Breast epithelium (tissue), 4 donors: ENCODE measurements around the gene RPL32. TPM values are rescaled to one million over a fixed set of nuclear protein-coding genes. Genes with fewer than 3 reads are reported as not detected.
A peak's percentile ranks its signal among the peaks of the same experiment; 100 is the strongest.

Experiments used
- DNase-seq, 2 donors: peaks; one replicate each; pipeline ENCODE4 v3.0.0-alpha.2; 2019; ENCODE audit warnings: low spot score in 2 of 2
- H3K27ac ChIP-seq, 2 donors: fragments of 200-600 bp; sonication (generic) in 1 of 2; one replicate each; pipeline ENCODE4 v1.5.1; 2016 to 2019; ENCODE audit warnings: mild to moderate bottlenecking in 1 of 2
- H3K27me3 ChIP-seq, 2 donors: fragments of 200-600 bp; sonication (generic) in 1 of 2; one replicate each; pipeline versions ENCODE4 v1.5.1 to v1.6.0; 2017 to 2019; ENCODE audit warnings: control low read depth in 1 of 2, mild to moderate bottlenecking in 1 of 2
- H3K36me3 ChIP-seq: fragments of 200-600 bp; one replicate; pipeline ENCODE4 v1.5.1; 2019
- H3K4me1 ChIP-seq, 2 donors: fragments of 200-600 bp; sonication (generic); one replicate each; pipeline ENCODE4 v1.5.1; 2016 to 2019; ENCODE audit warnings: control low read depth in 1 of 2
- H3K4me3 ChIP-seq, 3 donors: fragments of 200-600 bp; sonication (generic); 1 replicate in 2 of 3; 2 replicates in 1 of 3; pipeline ENCODE4 v1.5.1; 2016 to 2019; ENCODE audit warnings: mild to moderate bottlenecking in 3 of 3, moderate library complexity in 2 of 3
- H3K9me3 ChIP-seq, 2 donors: fragments of 200-600 bp; sonication (generic) in 1 of 2; one replicate each; pipeline ENCODE4 v1.5.1; 2016 to 2019; ENCODE audit warnings: control low read depth in 1 of 2
- POLR2A ChIP-seq: fragments of 450-650 bp; IDR thresholded peaks from one replicate; pipeline ENCODE4 v1.6.1; 2016; ENCODE audit warnings: antibody characterized with exemption, mild to moderate bottlenecking, moderate library complexity
- POLR2AphosphoS5 ChIP-seq, 3 donors: sonication (generic); formaldehyde crosslinking; IDR thresholded peaks; one replicate each; pipeline ENCODE4 v1.6.1; 2017; ENCODE audit warnings: antibody characterized with exemption in 3 of 3
- intact Hi-C: fragments of 100-400 bp; cut with DNase I; formaldehyde crosslinking; loops from one replicate; pipeline ENCODE4 v1.15.1; 2023; ENCODE audit warnings: low total_unique reads
- total RNA-seq, 3 donors: library from RNA; depleted of rRNA; stranded (reverse); fragments of >200 nt; gene quantifications; one replicate each; pipeline ENCODE4 v1.1.0, GENCODE V29; 2016
- TF ChIP-seq, protein P1 (sequence below), 3 donors: fragments of 450-650 bp; IDR thresholded peaks; one replicate each; pipeline ENCODE4 v1.5.1; 2016 to 2017; ENCODE audit warnings: antibody characterized with exemption in 3 of 3, mild to moderate bottlenecking in 3 of 3, moderate library complexity in 3 of 3

The RPL32 gene
- total RNA-seq, 3 donors from 2014 or later = 945 to 1,485 (median 950) TPM

DNA sequence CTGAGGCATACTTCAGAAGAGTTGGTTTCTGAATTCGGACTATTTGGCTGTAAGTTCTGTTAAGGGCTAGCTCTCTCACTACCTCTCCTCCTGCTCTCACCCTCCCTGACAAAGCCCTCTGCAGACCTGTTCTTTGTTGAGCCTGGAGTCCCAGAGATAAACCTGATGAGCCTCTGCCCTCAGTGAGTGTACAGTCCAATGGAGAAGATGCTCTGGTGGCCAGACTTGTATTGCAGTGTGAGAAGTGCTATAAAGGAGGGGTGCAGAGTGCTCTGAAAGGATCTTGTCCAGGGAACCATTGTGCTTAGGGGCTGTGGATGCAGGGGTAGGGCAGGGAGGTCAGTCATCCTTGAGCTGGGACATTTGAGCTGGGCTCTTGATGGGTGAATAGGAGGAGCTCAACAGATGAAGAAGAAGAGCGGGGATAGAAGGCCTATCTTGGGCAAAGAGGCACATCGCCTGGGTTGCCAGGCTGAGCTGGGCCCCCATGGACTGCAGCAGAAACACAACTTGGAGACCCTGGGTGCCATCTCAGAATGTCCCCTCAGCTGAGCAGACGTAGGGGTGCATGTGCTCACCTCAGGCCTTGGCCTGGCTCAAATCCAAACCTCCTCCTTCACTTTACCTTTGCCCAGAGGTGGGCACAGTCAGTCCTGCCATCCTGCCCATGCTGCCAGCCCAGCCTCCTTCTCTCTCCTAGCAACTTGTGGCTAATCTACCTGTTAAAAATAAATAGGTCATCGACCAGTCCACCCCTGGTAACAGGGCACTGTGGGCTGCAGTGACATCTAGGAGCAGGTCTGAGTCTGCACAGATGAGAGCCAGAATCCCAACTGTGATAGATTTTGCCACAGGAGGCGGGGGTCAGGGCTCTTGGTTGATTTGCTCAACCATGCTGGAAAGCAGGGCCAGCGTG, 41.6 kb downstream of the RPL32 start:
- intact Hi-C loops = no loop called here
- Histone ChIP-seq H3K36me3 (no peaks in the 10 kb centered on the region), H3K4me3 (no peak overlapping the region), H3K9me3 (no peaks in the 10 kb centered on the region), H3K4me1 (no peaks in the 10 kb centered on the region), H3K27me3 (no peaks in the 10 kb centered on the region), H3K27ac (no peak overlapping the region)
- TF ChIP-seq POLR2AphosphoS5 (IDR thresholded peaks at IDR 0.05) (no peak), POLR2A (no peak)
- TF ChIP-seq, protein P1, sequence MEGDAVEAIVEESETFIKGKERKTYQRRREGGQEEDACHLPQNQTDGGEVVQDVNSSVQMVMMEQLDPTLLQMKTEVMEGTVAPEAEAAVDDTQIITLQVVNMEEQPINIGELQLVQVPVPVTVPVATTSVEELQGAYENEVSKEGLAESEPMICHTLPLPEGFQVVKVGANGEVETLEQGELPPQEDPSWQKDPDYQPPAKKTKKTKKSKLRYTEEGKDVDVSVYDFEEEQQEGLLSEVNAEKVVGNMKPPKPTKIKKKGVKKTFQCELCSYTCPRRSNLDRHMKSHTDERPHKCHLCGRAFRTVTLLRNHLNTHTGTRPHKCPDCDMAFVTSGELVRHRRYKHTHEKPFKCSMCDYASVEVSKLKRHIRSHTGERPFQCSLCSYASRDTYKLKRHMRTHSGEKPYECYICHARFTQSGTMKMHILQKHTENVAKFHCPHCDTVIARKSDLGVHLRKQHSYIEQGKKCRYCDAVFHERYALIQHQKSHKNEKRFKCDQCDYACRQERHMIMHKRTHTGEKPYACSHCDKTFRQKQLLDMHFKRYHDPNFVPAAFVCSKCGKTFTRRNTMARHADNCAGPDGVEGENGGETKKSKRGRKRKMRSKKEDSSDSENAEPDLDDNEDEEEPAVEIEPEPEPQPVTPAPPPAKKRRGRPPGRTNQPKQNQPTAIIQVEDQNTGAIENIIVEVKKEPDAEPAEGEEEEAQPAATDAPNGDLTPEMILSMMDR (IDR thresholded peaks at IDR 0.05) = no peak
- DNase-seq = no peak

DNA sequence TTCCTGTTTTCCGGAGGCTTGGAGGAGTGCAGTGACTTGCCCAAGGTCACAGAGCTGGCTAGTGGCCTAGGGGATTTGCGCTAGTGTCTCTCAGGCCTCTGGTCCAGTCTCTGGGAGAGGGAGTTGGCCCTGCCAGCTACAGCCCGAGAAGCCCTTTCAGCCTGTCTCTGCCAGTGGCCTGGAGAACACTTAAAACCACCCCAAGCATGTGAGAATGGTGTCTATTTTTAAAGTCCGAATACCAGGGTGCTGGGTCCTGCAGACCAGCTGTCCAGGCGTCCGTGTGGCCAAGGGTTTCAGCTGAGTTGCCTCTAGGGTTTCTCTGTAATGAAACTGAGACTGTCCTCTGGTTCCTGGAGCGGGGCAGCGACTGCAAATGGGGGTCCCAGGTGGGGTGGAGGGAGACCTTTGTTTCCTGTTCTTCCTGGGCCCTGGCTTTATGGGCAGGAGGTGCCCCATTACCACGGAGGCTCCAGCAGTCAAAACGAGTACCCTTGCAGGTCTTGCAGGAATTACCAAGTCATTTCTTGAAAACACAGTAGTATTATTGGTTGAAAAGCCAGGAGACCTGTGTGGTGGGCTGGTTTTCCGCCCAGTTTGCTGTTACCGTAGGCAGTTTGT, 42.7 kb downstream of the RPL32 start:
- TF ChIP-seq POLR2A (no peak), POLR2AphosphoS5 (IDR thresholded peaks at IDR 0.05) (no peak)
- TF ChIP-seq, protein P1 (IDR thresholded peaks at IDR 0.05) = no peak
- no peaks in the 10 kb centered on the region for H3K4me1 ChIP-seq
- H3K36me3 ChIP-seq = no peaks in the 10 kb centered on the region
- H3K27me3 ChIP-seq = no peaks in the 10 kb centered on the region
- H3K27ac ChIP-seq = no peak overlapping the region
- DNase-seq = no peak
- intact Hi-C loops = no loop called here
- no peak overlapping the region for H3K4me3 ChIP-seq
- no peaks in the 10 kb centered on the region for H3K9me3 ChIP-seq

DNA sequence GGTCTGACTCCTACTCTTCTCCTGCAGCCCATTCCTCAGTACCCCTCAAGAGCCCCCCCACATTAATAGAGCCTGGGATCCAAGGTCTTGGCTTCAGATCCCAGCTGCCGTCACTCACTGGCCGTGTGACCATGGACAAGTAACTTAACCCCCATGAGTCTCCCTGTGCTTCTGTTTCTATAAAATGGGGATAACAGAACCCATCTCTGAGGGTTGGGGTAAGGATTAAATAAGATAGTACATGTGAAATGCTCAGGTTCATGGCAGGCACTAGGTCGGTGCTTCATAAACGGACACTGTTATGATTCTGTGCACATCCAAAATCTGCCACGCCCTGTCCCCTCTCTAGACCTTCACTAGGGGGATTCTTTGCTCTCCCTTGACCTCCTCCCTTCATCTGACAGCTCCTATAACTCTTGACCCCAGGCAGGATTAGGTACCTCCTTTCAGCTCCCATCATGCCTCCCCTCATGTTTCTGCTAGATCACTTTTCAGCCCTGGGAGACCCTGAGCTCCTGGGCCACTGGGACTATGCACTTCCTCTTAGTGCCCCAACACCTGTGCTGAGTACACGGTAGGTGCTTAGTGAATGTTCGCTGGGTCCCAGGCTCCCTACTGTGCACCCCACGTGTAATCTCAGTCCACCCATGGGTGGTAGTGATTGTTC, 43.3 kb downstream of the RPL32 start:
- H3K4me1 ChIP-seq = no peaks in the 10 kb centered on the region
- TF ChIP-seq POLR2AphosphoS5 (IDR thresholded peaks at IDR 0.05) (no peak), POLR2A (no peak)
- TF ChIP-seq, protein P1 (IDR thresholded peaks at IDR 0.05) = no peak
- H3K4me3 ChIP-seq = no peak overlapping the region
- intact Hi-C loops = no loop called here
- H3K27me3 ChIP-seq = no peaks in the 10 kb centered on the region
- no peak for DNase-seq
- no peaks in the 10 kb centered on the region for H3K36me3 ChIP-seq
- H3K9me3 ChIP-seq = no peaks in the 10 kb centered on the region
- H3K27ac ChIP-seq = peak overlapping the region; percentile 9 to 82

DNA sequence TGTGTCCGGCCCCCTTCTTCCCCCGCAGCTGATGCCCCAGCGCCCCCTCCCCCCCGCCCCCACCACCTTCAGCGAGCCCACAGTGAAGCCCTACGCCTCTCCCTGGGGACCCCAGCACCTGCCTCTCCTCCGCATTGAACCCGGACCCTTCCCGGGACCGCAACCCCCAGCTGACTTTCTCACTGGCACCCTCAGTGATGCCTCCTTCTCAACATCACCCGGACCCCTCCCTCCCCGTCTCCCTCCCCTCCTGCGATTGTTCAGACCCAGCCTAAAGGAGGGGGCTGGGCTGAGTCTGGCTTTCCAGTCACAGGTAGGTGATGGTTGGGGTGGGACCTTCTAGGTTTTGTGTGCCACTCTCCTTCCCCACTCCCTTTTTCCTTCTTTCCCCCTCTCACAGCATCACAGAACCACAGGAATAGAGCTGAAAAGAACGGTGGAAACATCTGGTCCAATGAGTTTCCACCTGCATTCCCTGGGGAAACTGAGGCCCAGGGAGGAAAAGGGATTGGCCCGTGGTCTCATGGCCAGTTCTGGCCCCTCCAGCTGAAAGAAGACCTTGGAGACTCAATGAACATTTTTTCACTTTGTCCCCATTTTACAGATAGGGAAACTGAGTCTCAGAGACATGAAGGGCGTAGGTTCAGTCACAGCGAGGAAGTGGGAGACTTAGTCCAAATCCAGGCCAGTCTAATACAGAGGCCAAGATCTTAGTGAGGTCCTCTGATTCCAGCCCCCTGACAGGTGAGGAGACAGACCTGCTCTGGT, 44.1 kb downstream of the RPL32 start:
- DNase-seq = no peak
- no peaks in the 10 kb centered on the region for H3K4me1 ChIP-seq
- TF ChIP-seq, protein P1 (IDR thresholded peaks at IDR 0.05) = no peak
- TF ChIP-seq POLR2A = no peak
- no peak for TF ChIP-seq POLR2AphosphoS5 (IDR thresholded peaks at IDR 0.05)
- H3K9me3 ChIP-seq = no peaks in the 10 kb centered on the region
- intact Hi-C loops = no loop called here
- H3K4me3 ChIP-seq = peak overlapping the region; percentile 53 to 68 (median 66)
- peak overlapping the region; percentile 80 to 82 for H3K27ac ChIP-seq
- no peaks in the 10 kb centered on the region for H3K27me3 ChIP-seq
- no peaks in the 10 kb centered on the region for H3K36me3 ChIP-seq
